IPS-15b (cell line): Measurements from ENCODE around the gene SUCLG2.

Source experiments
- H3K27me3 ChIP-seq: one replicate; pipeline ENCODE4 v1.6.1; 2013; ENCODE audit warnings: low read length; ENCODE audit not compliant: control insufficient read depth, insufficient read depth
- H3K36me3 ChIP-seq: one replicate; pipeline ENCODE4 v1.6.1; 2013; ENCODE audit warnings: low read length; ENCODE audit not compliant: control insufficient read depth, insufficient read depth
- H3K4me1 ChIP-seq: one replicate; pipeline ENCODE4 v1.6.1; 2013; ENCODE audit warnings: mild to moderate bottlenecking, low read length; ENCODE audit not compliant: control insufficient read depth, insufficient read depth
- H3K4me3 ChIP-seq: one replicate; pipeline ENCODE4 v1.5.1; 2013; ENCODE audit warnings: low read depth, low read length
- H3K9ac ChIP-seq: one replicate; pipeline ENCODE4 v1.6.1; 2013; ENCODE audit warnings: low read depth, mild to moderate bottlenecking, low read length
- H3K9me3 ChIP-seq: one replicate; pipeline ENCODE4 v1.6.1; 2013; ENCODE audit warnings: mild to moderate bottlenecking, low read length; ENCODE audit not compliant: control insufficient read depth, insufficient read depth

The SUCLG2 gene

GRCh38 chr3:67630666-67631362, 23.6 kb downstream of the SUCLG2 start:
- Histone ChIP-seq H3K4me3 (no peak overlapping the region), H3K36me3 (no peaks in the 10 kb centered on the region), H3K4me1 (peaks cover 11% of the 10 kb centered on the region), H3K9me3 (no peaks in the 10 kb centered on the region), H3K9ac (no peak overlapping the region), H3K27me3 (no peaks in the 10 kb centered on the region)

- Histone ChIP-seq H3K4me3 (no peak overlapping the region), H3K4me1 (peaks cover 4% of the 10 kb centered on the region), H3K27me3 (no peaks in the 10 kb centered on the region), H3K36me3 (no peaks in the 10 kb centered on the region), H3K9ac (no peak overlapping the region), H3K9me3 (no peaks in the 10 kb centered on the region)
Observed at GRCh38 chr3:67624687-67625086, 29.7 kb downstream of the SUCLG2 start.

GRCh38 chr3:67624078-67624477, 30.3 kb downstream of the SUCLG2 start:
- Histone ChIP-seq H3K27me3 (no peaks in the 10 kb centered on the region), H3K4me1 (peaks cover under 1% of the 10 kb centered on the region), H3K4me3 (no peak overlapping the region), H3K36me3 (no peaks in the 10 kb centered on the region), H3K9ac (no peak overlapping the region), H3K9me3 (no peaks in the 10 kb centered on the region)

- Histone ChIP-seq H3K9me3 (no peaks in the 10 kb centered on the region), H3K9ac (no peak overlapping the region), H3K27me3 (no peaks in the 10 kb centered on the region), H3K36me3 (no peaks in the 10 kb centered on the region), H3K4me3 (no peak overlapping the region), H3K4me1 (no peaks in the 10 kb centered on the region)
Observed at GRCh38 chr3:67622652-67623051, 31.8 kb downstream of the SUCLG2 start.

- H3K36me3 ChIP-seq: no peaks in the 10 kb centered on the region
- no peak overlapping the region for H3K9ac ChIP-seq
- H3K4me3 ChIP-seq: no peak overlapping the region
- no peaks in the 10 kb centered on the region for H3K9me3 ChIP-seq
- no peaks in the 10 kb centered on the region for H3K27me3 ChIP-seq
- no peaks in the 10 kb centered on the region for H3K4me1 ChIP-seq
Observed at GRCh38 chr3:67620869-67621268, 33.5 kb downstream of the SUCLG2 start.

- Histone ChIP-seq H3K9ac (no peak overlapping the region), H3K27me3 (no peaks in the 10 kb centered on the region), H3K4me3 (no peak overlapping the region), H3K36me3 (no peaks in the 10 kb centered on the region), H3K4me1 (no peaks in the 10 kb centered on the region), H3K9me3 (no peaks in the 10 kb centered on the region)
Observed at GRCh38 chr3:67619991-67620390, 34.4 kb downstream of the SUCLG2 start.

GRCh38 chr3:67617518-67617917, 36.9 kb downstream of the SUCLG2 start:
- no peak overlapping the region for H3K4me3 ChIP-seq
- H3K36me3 ChIP-seq: no peaks in the 10 kb centered on the region
- H3K27me3 ChIP-seq: no peaks in the 10 kb centered on the region
- no peaks in the 10 kb centered on the region for H3K9me3 ChIP-seq
- no peaks in the 10 kb centered on the region for H3K4me1 ChIP-seq
- no peak overlapping the region for H3K9ac ChIP-seq

GRCh38 chr3:67616046-67616445, 38.4 kb downstream of the SUCLG2 start:
- H3K4me1 ChIP-seq: no peaks in the 10 kb centered on the region
- no peaks in the 10 kb centered on the region for H3K36me3 ChIP-seq
- H3K27me3 ChIP-seq: no peaks in the 10 kb centered on the region
- H3K9me3 ChIP-seq: no peaks in the 10 kb centered on the region
- no peak overlapping the region for H3K4me3 ChIP-seq
- H3K9ac ChIP-seq: no peak overlapping the region

GRCh38 chr3:67614195-67614594, 40.2 kb downstream of the SUCLG2 start:
- no peaks in the 10 kb centered on the region for H3K4me1 ChIP-seq
- H3K36me3 ChIP-seq: no peaks in the 10 kb centered on the region
- no peaks in the 10 kb centered on the region for H3K9me3 ChIP-seq
- H3K9ac ChIP-seq: no peak overlapping the region
- H3K4me3 ChIP-seq: no peak overlapping the region
- H3K27me3 ChIP-seq: no peaks in the 10 kb centered on the region

- no peaks in the 10 kb centered on the region for H3K9me3 ChIP-seq
- no peak overlapping the region for H3K9ac ChIP-seq
- H3K4me1 ChIP-seq: no peaks in the 10 kb centered on the region
- H3K27me3 ChIP-seq: no peaks in the 10 kb centered on the region
- no peak overlapping the region for H3K4me3 ChIP-seq
- H3K36me3 ChIP-seq: peaks cover 4% of the 10 kb centered on the region
Observed at GRCh38 chr3:67610458-67610857, 44.0 kb downstream of the SUCLG2 start.

GRCh38 chr3:67609709-67610108, 44.7 kb downstream of the SUCLG2 start:
- H3K36me3 ChIP-seq: peaks cover 4% of the 10 kb centered on the region

GRCh38 chr3:67608034-67608433, 46.4 kb downstream of the SUCLG2 start:
- no peaks in the 10 kb centered on the region for H3K27me3 ChIP-seq
- H3K9ac ChIP-seq: no peak overlapping the region
- no peak overlapping the region for H3K4me3 ChIP-seq
- H3K9me3 ChIP-seq: no peaks in the 10 kb centered on the region
- H3K36me3 ChIP-seq: peaks cover 4% of the 10 kb centered on the region
- H3K4me1 ChIP-seq: no peaks in the 10 kb centered on the region

More at GRCh38 chr3:67609709-67610108, 44.7 kb downstream of the SUCLG2 start:
- H3K9me3 ChIP-seq: no peaks in the 10 kb centered on the region
- no peaks in the 10 kb centered on the region for H3K4me1 ChIP-seq
- H3K4me3 ChIP-seq: no peak overlapping the region
- no peaks in the 10 kb centered on the region for H3K27me3 ChIP-seq
- H3K9ac ChIP-seq: no peak overlapping the region
